GM18861 (cell line): ENCODE results near the gene GPR89A.
"Not testable (repeated sequence)": the region's sequence is repeated elsewhere in the genome, so short reads cannot be mapped to it uniquely, and the experiment has no call there.

Experiments used
- ATAC-seq: cut with Tn5 transposase; IDR thresholded peaks from one replicate; pipeline ENCODE4 v1.9.1; 2021; ENCODE audit not compliant: unreplicated experiment

The GPR89A gene

GRCh38 chr1:145716641-145717345 is 109.0 kb downstream of the GPR89A start:
- no peak for ATAC-seq

GRCh38 chr1:145717833-145718232 is 110.0 kb downstream of the GPR89A start:
- no peak for ATAC-seq

- not testable (repeated sequence) for ATAC-seq
These were observed 110.7 kb downstream of the GPR89A start for GRCh38 chr1:145718465-145718864.

- ATAC-seq, result no peak
These were observed 111.7 kb downstream of the GPR89A start, which contains the start of gene CD160 for GRCh38 chr1:145719230-145720079. Gene CD160, plus strand, starts transcription at chr1:145719499. Its CDS starts 8,829 bp downstream, at chr1:145728328.
